H9 (cell line): ENCODE results near the gene FOLR2. TPM values are rescaled to one million over a fixed set of nuclear protein-coding genes. Genes with fewer than 3 reads are reported as not detected.

ENCODE experiments used
- DNase-seq: peaks from one replicate; pipeline ENCODE4 v3.0.0-alpha.2; 2017
- H2AFZ ChIP-seq: one replicate; pipeline ENCODE4 v1.6.1; 2013; ENCODE audit warnings: mild to moderate bottlenecking, low read length, control low read depth, moderate library complexity
- H2AK5ac ChIP-seq: 2 replicates; pipeline ENCODE4 v1.6.1; 2013; ENCODE audit warnings: low read length, control low read depth, mixed read lengths; ENCODE audit not compliant: insufficient read length
- H2BK120ac ChIP-seq: one replicate; pipeline ENCODE4 v1.6.1; 2013; ENCODE audit warnings: low read depth, mild to moderate bottlenecking, low read length, control low read depth, inconsistent platforms; ENCODE audit not compliant: poor library complexity, severe bottlenecking
- H2BK12ac ChIP-seq: 2 replicates; pipeline ENCODE4 v1.6.1; 2013; ENCODE audit warnings: low read length, control low read depth, mixed read lengths, low read depth; ENCODE audit not compliant: insufficient read length
- H2BK15ac ChIP-seq: 2 replicates; pipeline ENCODE4 v1.6.1; 2013; ENCODE audit warnings: low read depth, low read length, control low read depth
- H2BK20ac ChIP-seq: one replicate; pipeline ENCODE4 v1.6.1; 2013; ENCODE audit warnings: low read depth, mild to moderate bottlenecking, low read length, control low read depth, inconsistent platforms; ENCODE audit not compliant: poor library complexity, severe bottlenecking
- H2BK5ac ChIP-seq: 2 replicates; pipeline ENCODE4 v1.6.1; 2013; ENCODE audit warnings: low read length, control low read depth, mixed read lengths; ENCODE audit not compliant: insufficient read length
- H3K14ac ChIP-seq: 2 replicates; pipeline ENCODE4 v1.6.1; 2013; ENCODE audit warnings: low read length, control low read depth; ENCODE audit not compliant: insufficient read depth
- H3K18ac ChIP-seq: 2 replicates; pipeline ENCODE4 v1.6.1; 2013; ENCODE audit warnings: low read depth, mild to moderate bottlenecking, mixed read lengths, low read length, control low read depth; ENCODE audit not compliant: insufficient read length
- H3K23ac ChIP-seq: 2 replicates; pipeline ENCODE4 v1.6.1; 2013; ENCODE audit warnings: low read length, control low read depth, mixed read lengths, low read depth; ENCODE audit not compliant: insufficient read length
- H3K23me2 ChIP-seq: 2 replicates; pipeline ENCODE4 v1.6.1; 2013; ENCODE audit warnings: low read depth, mild to moderate bottlenecking, mixed read lengths, low read length, control low read depth; ENCODE audit not compliant: insufficient read length, poor library complexity, severe bottlenecking
- H3K27ac ChIP-seq: 2 replicates; pipeline ENCODE4 v1.5.1; 2013; ENCODE audit warnings: low read length, control low read depth, mixed read lengths, low read depth; ENCODE audit not compliant: insufficient read length
- H3K27me3 ChIP-seq: 2 replicates; pipeline ENCODE4 v1.6.1; 2013; ENCODE audit warnings: low read length, control low read depth, inconsistent platforms; ENCODE audit not compliant: insufficient read depth
- H3K4ac ChIP-seq: 2 replicates; pipeline ENCODE4 v1.6.1; 2013; ENCODE audit warnings: low read depth, mild to moderate bottlenecking, control low read depth, inconsistent platforms, low read length, moderate library complexity
- H3K4me1 ChIP-seq: 2 replicates; pipeline ENCODE4 v1.6.1; 2013; ENCODE audit warnings: low read length, control low read depth, inconsistent platforms; ENCODE audit not compliant: insufficient read depth
- H3K4me2 ChIP-seq: 2 replicates; pipeline ENCODE4 v1.6.1; 2013; ENCODE audit warnings: low read length, control low read depth, mixed read lengths; ENCODE audit not compliant: insufficient read length, insufficient read depth
- H3K56ac ChIP-seq: 2 replicates; pipeline ENCODE4 v1.6.1; 2013; ENCODE audit warnings: low read depth, mild to moderate bottlenecking, mixed read lengths, low read length, control low read depth; ENCODE audit not compliant: insufficient read length
- H3K79me1 ChIP-seq: 2 replicates; pipeline ENCODE4 v1.6.1; 2013; ENCODE audit warnings: low read depth, mild to moderate bottlenecking, moderate library complexity, low read length, control low read depth, inconsistent platforms; ENCODE audit not compliant: insufficient read depth, poor library complexity, severe bottlenecking
- H3K79me2 ChIP-seq: 2 replicates; pipeline ENCODE4 v1.6.1; 2013; ENCODE audit warnings: low read length, control low read depth, inconsistent platforms; ENCODE audit not compliant: insufficient read depth
- H3K9ac ChIP-seq: 2 replicates; pipeline ENCODE4 v1.6.1; 2013; ENCODE audit warnings: low read length, control low read depth, mixed read lengths; ENCODE audit not compliant: insufficient read length; ENCODE audit errors: extremely low read depth
- H3K9me3 ChIP-seq: one replicate; pipeline ENCODE4 v1.6.1; 2013; ENCODE audit warnings: low read depth, low read length, inconsistent platforms; ENCODE audit not compliant: control insufficient read depth
- H3T11ph ChIP-seq: one replicate; pipeline ENCODE4 v1.6.1; 2013; ENCODE audit warnings: mild to moderate bottlenecking, low read length, control low read depth, inconsistent platforms
- H4K20me1 ChIP-seq: one replicate; pipeline ENCODE4 v1.6.1; 2013; ENCODE audit not compliant: control insufficient read depth, insufficient read length, insufficient read depth
- H4K5ac ChIP-seq: 2 replicates; pipeline ENCODE4 v1.6.1; 2013; ENCODE audit warnings: low read depth, mild to moderate bottlenecking, mixed read lengths, low read length, control low read depth; ENCODE audit not compliant: insufficient read length
- H4K8ac ChIP-seq: replicated peaks from 2 replicates; pipeline ENCODE4 v1.6.1; 2013; ENCODE audit warnings: low read length, control low read depth, mixed read lengths, low read depth; ENCODE audit not compliant: insufficient read length
- H4K91ac ChIP-seq: 2 replicates; pipeline ENCODE4 v1.6.1; 2013; ENCODE audit warnings: low read depth, mild to moderate bottlenecking, moderate library complexity, mixed read lengths, low read length, control low read depth; ENCODE audit not compliant: insufficient read length
- H3K27ac Mint-ChIP-seq, 3 experiments: 2 replicates in 2 of 3; 3 replicates in 1 of 3; pipeline ENCODE4 v1.8.0; 2020 to 2021; ENCODE audit warnings: mixed read lengths in 3 of 3, mild to moderate bottlenecking in 1 of 3, moderate library complexity in 1 of 3
- H3K27me3 Mint-ChIP-seq: 2 replicates; pipeline ENCODE4 v1.8.0; 2021; ENCODE audit warnings: low read depth, mild to moderate bottlenecking, moderate library complexity, mixed read lengths
- H3K36me3 Mint-ChIP-seq, 3 experiments: 2 replicates in 2 of 3; 3 replicates in 1 of 3; pipeline ENCODE4 v1.8.0; 2020 to 2021; ENCODE audit warnings: low read depth in 3 of 3, mixed read lengths in 3 of 3; ENCODE audit not compliant: insufficient read depth in 1 of 3
- H3K4me1 Mint-ChIP-seq, 2 experiments: 2 replicates each; pipeline ENCODE4 v1.8.0; 2020; ENCODE audit warnings: mixed read lengths in 2 of 2
- H3K4me3 Mint-ChIP-seq, 2 experiments: 2 replicates in 1 of 2; 3 replicates in 1 of 2; pipeline ENCODE4 v1.8.0; 2020 to 2021; ENCODE audit warnings: mild to moderate bottlenecking in 2 of 2, mixed read lengths in 2 of 2, moderate library complexity in 1 of 2
- H3K9me3 Mint-ChIP-seq, 2 experiments: 2 replicates in 1 of 2; 3 replicates in 1 of 2; pipeline ENCODE4 v1.8.0; 2020; ENCODE audit warnings: mild to moderate bottlenecking in 2 of 2, mixed read lengths in 2 of 2, moderate library complexity in 1 of 2
- CTCF ChIP-seq: fragments of 200-600 bp; sonication (generic); conservative IDR thresholded peaks from 3 replicates; pipeline ENCODE4 v1.8.0; 2021; ENCODE audit warnings: antibody characterized with exemption, mild to moderate bottlenecking
- WGBS: extraction: QIAGEN DNeasy Blood & Tissue Kit; methylation state at CpG from one replicate; pipeline ENCODE4 v1.1.7; 2013; ENCODE audit warnings: missing lambda C conversion rate, low lambda C conversion rate, mixed read lengths; ENCODE audit not compliant: insufficient read length; ENCODE audit errors: extremely low coverage; 5-methylcytosine and 5-hydroxymethylcytosine counted together
- total RNA-seq: library from RNA; stranded (reverse); gene quantifications from 2 replicates; pipeline ENCODE4 v1.2.1, GENCODE V29; 2021

The FOLR2 gene
- total RNA-seq, 1 experiment from 2014 or later, result not detected

DNA sequence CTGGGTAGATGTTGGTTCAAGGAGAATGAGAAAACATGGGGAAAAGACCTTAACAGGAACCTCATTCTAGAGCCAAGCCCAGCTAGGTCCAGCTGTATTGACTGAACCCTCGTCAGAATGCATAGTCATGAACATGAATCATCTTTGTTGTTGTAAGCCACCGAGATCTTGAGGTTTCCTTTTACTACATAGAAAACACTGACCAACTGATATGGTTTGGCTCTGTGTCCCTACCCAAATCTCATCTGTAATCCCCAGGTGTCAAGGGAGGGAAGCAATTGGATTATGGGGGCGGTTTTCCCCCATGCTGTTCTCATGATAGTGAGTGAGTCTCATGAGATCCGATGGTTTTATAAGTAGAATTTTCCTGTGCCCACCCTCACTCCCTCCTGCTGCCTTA lies 46.8 kb downstream of the FOLR2 start:
- Histone ChIP-seq H3T11ph (no peak overlapping the region), H3K27ac (no peak overlapping the region), H3K79me1 (no peaks in the 10 kb centered on the region), H4K8ac (no peak overlapping the region), H4K5ac (no peak overlapping the region), H3K18ac (no peak overlapping the region), H3K4me2 (no peak overlapping the region), H3K27me3 (no peaks in the 10 kb centered on the region), H2BK12ac (no peak overlapping the region), H3K4ac (no peak overlapping the region), H3K79me2 (no peaks in the 10 kb centered on the region), H3K9me3 (no peaks in the 10 kb centered on the region), H3K4me1 (no peaks in the 10 kb centered on the region), H2BK15ac (no peak overlapping the region), H3K23ac (no peak overlapping the region), H2AFZ (no peak overlapping the region), H4K91ac (no peak overlapping the region), H3K14ac (no peak overlapping the region), H2BK120ac (no peak overlapping the region), H3K56ac (no peak overlapping the region), H3K9ac (no peak overlapping the region), H2AK5ac (no peak overlapping the region), H4K20me1 (no peaks in the 10 kb centered on the region), H3K23me2 (no peaks in the 10 kb centered on the region), H2BK20ac (no peak overlapping the region), H2BK5ac (no peak overlapping the region)
- no CpG with 5 or more reads among the region's 4 CpGs for WGBS
- H3K27ac Mint-ChIP-seq, result no peak overlapping the region
- DNase-seq, result no peak
- peaks cover 5% of the 10 kb centered on the region for H3K27me3 Mint-ChIP-seq
- no peak overlapping the region for H3K4me3 Mint-ChIP-seq
- no peak for TF ChIP-seq CTCF
- no peaks in the 10 kb centered on the region for H3K9me3 Mint-ChIP-seq
- peaks cover 10 to 11% of the 10 kb centered on the region in 2 experiments for H3K4me1 Mint-ChIP-seq
- H3K36me3 Mint-ChIP-seq, result no peaks in the 10 kb centered on the region
